Spleen (tissue), 7 donors: ENCODE results near the gene C9orf78.

Experiments used
- POLR2A ChIP-seq, 3 donors: fragments of 450-650 bp; IDR thresholded peaks; one replicate each; pipeline ENCODE4 v1.5.1; 2017; ENCODE audit warnings: antibody characterized with exemption in 3 of 3, mild to moderate bottlenecking in 1 of 3
- TF ChIP-seq, protein P1 (sequence below), 11 experiments: fragments of 200-600 bp in 7 of 11; fragments of 450-650 bp in 4 of 11; sonication (generic) in 4 of 11; IDR thresholded peaks in 8 of 11; conservative IDR thresholded peaks in 3 of 11; 1 replicate in 7 of 11; 2 replicates in 4 of 11; pipeline versions ENCODE4 v1.4.0 to v1.8.0; 2016 to 2021; ENCODE audit warnings: antibody characterized with exemption in 11 of 11, inconsistent platforms in 4 of 11, mild to moderate bottlenecking in 1 of 11
- donor health status: DM: no; HTN: no; CAD: no; lungs with moderate emphysema.
- donor health status: DM: no; HTN: no; CAD: no.
- donor health status: DM: no; HTN: no; CAD: no.

- TF ChIP-seq, protein P1, sequence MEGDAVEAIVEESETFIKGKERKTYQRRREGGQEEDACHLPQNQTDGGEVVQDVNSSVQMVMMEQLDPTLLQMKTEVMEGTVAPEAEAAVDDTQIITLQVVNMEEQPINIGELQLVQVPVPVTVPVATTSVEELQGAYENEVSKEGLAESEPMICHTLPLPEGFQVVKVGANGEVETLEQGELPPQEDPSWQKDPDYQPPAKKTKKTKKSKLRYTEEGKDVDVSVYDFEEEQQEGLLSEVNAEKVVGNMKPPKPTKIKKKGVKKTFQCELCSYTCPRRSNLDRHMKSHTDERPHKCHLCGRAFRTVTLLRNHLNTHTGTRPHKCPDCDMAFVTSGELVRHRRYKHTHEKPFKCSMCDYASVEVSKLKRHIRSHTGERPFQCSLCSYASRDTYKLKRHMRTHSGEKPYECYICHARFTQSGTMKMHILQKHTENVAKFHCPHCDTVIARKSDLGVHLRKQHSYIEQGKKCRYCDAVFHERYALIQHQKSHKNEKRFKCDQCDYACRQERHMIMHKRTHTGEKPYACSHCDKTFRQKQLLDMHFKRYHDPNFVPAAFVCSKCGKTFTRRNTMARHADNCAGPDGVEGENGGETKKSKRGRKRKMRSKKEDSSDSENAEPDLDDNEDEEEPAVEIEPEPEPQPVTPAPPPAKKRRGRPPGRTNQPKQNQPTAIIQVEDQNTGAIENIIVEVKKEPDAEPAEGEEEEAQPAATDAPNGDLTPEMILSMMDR (IDR thresholded peaks at IDR 0.05 in 8 of 11, conservative IDR thresholded peaks at IDR 0.05 in 3 of 11) = no peak
- TF ChIP-seq POLR2A (IDR thresholded peaks at IDR 0.05) = no peak
Observed at GRCh38 chr9:129878291-129878690, 43.2 kb upstream of the C9orf78 start.
